K562 (cell line): ENCODE data around the gene KIF9. TPM values are rescaled to one million over a fixed set of nuclear protein-coding genes. Genes with fewer than 3 reads are reported as not detected.
A peak's percentile ranks its signal among the peaks of the same experiment; 100 is the strongest.

Experiments used
- ATAC-seq: fragments of 200-7000 bp; cut with Tn5 transposase; 3 replicates; pipeline ENCODE4 v1.9.1; 2020; ENCODE audit warnings: moderate library complexity
- BruUV-seq: library from RNA; stranded (reverse); fragments of 400-500 nt; replicated peaks from 2 replicates; lab custom pipeline; 2021; lab: Mats Ljungman, UMichigan
- CTCF ChIA-PET: fragments of 300-600 bp; formaldehyde crosslinking; extraction: SDS; loops from one replicate; lab custom pipeline; 2021; ENCODE audit warnings: low intra/inter-chr PET ratio; lab: Yijun Ruan, JAX
- POLR2A ChIA-PET: fragments of 300-600, 350-650 bp; sonication (Branson Sonifier 250); formaldehyde crosslinking; extraction: SDS; loops from one replicate; lab custom pipeline; 2021; ENCODE audit warnings: antibody characterized with exemption, inconsistent platforms; lab: Yijun Ruan, JAX
- DNase-seq, 4 experiments: peaks; one replicate each; pipeline versions ENCODE4 v3.0.0 to v3.0.0-alpha.2; 2011 to 2018; ENCODE audit warnings: low spot score in 3 of 4, mixed read lengths in 3 of 4; ENCODE audit errors: extremely low read depth in 1 of 4
- FAIRE-seq: peaks from 2 replicates; lab custom pipeline; 2011; peaks lifted over from hg19 to GRCh38; lab: Jason Lieb, UNC
- H2AFZ ChIP-seq: 2 replicates; pipeline ENCODE4 v1.6.0; 2011; ENCODE audit warnings: low read depth, low read length, control low read depth, inconsistent platforms
- H3K27ac ChIP-seq: fragments of 200-600 bp; 3 replicates; pipeline ENCODE4 v1.8.0; 2011; ENCODE audit warnings: low read depth, mild to moderate bottlenecking, control low read depth, inconsistent platforms, low read length, moderate library complexity, mixed read lengths; ENCODE audit errors: extremely low read depth
- H3K27me3 ChIP-seq, 2 experiments: fragments of 300-600 bp in 1 of 2; 2 replicates in 1 of 2; 3 replicates in 1 of 2; pipeline versions ENCODE4 v1.6.0 to v1.8.0; 2011; ENCODE audit warnings: inconsistent platforms in 2 of 2, low read length in 2 of 2, mild to moderate bottlenecking in 1 of 2, mixed read lengths in 1 of 2, moderate library complexity in 1 of 2; ENCODE audit not compliant: control insufficient read depth in 2 of 2, insufficient read depth in 2 of 2
- H3K36me3 ChIP-seq: fragments of 300-600 bp; 3 replicates; pipeline ENCODE4 v1.8.0; 2011; ENCODE audit warnings: mild to moderate bottlenecking, low read length, inconsistent platforms; ENCODE audit not compliant: control insufficient read depth, insufficient read depth
- H3K4me1 ChIP-seq, 2 experiments: fragments of 200-600 bp in 1 of 2; replicated peaks in 1 of 2; 2 replicates in 1 of 2; 3 replicates in 1 of 2; pipeline versions ENCODE4 v1.5.1 to v1.8.0; 2011; ENCODE audit warnings: inconsistent platforms in 2 of 2, low read length in 2 of 2, mild to moderate bottlenecking in 1 of 2, mixed read lengths in 1 of 2, moderate library complexity in 1 of 2; ENCODE audit not compliant: control insufficient read depth in 2 of 2, insufficient read depth in 2 of 2
- H3K4me2 ChIP-seq: 2 replicates; pipeline ENCODE4 v1.6.1; 2011; ENCODE audit warnings: low read length, control low read depth, inconsistent platforms, mixed read lengths; ENCODE audit not compliant: insufficient read depth
- H3K4me3 ChIP-seq: fragments of 200-600 bp; sonication (generic), shearing (Covaris generic); 2 replicates; pipeline ENCODE4 v1.5.1; 2016; ENCODE audit warnings: control low read depth, inconsistent platforms
- H3K79me2 ChIP-seq: fragments of 200-600 bp; 3 replicates; pipeline ENCODE4 v1.8.0; 2011; ENCODE audit warnings: low read length, inconsistent platforms; ENCODE audit not compliant: control insufficient read depth, insufficient read depth
- H3K9ac ChIP-seq, 2 experiments: 2 replicates each; pipeline versions ENCODE4 v1.6.0 to v1.6.1; 2011; ENCODE audit warnings: low read depth in 2 of 2, low read length in 2 of 2, control low read depth in 1 of 2, inconsistent platforms in 1 of 2, mild to moderate bottlenecking in 1 of 2, mixed read lengths in 1 of 2; ENCODE audit not compliant: insufficient read depth in 1 of 2
- H3K9me1 ChIP-seq: one replicate; pipeline ENCODE4 v1.6.0; 2011; ENCODE audit warnings: inconsistent platforms, mild to moderate bottlenecking, low read length, moderate library complexity; ENCODE audit not compliant: control insufficient read depth, insufficient read depth
- H3K9me3 ChIP-seq: replicated peaks from 2 replicates; pipeline ENCODE4 v1.5.1; 2011; ENCODE audit warnings: low read depth, low read length, inconsistent platforms; ENCODE audit not compliant: control insufficient read depth, insufficient read depth
- H4K20me1 ChIP-seq: replicated peaks from 2 replicates; pipeline ENCODE4 v1.6.1; 2011; ENCODE audit warnings: low read length, inconsistent platforms, mixed read lengths; ENCODE audit not compliant: control insufficient read depth, insufficient read depth
- ARID1B ChIP-seq: fragments of 450-650 bp; IDR thresholded peaks from 2 replicates; pipeline ENCODE4 v1.6.1; 2016; ENCODE audit warnings: antibody characterized with exemption, mild to moderate bottlenecking, inconsistent platforms
- ATF3 ChIP-seq, 2 experiments: fragments of 450-650 bp in 1 of 2; sonication (generic) in 1 of 2; formaldehyde crosslinking in 1 of 2; IDR thresholded peaks in 1 of 2; conservative IDR thresholded peaks in 1 of 2; 2 replicates each; pipeline versions ENCODE4 v1.6.1 to v1.8.1; 2016 to 2023; ENCODE audit warnings: mild to moderate bottlenecking in 2 of 2, moderate library complexity in 2 of 2, inconsistent platforms in 1 of 2, missing genetic modification reagents in 1 of 2
- FOSL1 ChIP-seq: fragments of 200-800 bp; sonication (Bioruptor generic); conservative IDR thresholded peaks from 2 replicates; pipeline ENCODE4 v1.6.1; 2016; ENCODE audit warnings: missing genetic modification characterization, missing compliant biosample characterization
- FOXA3 ChIP-seq, 2 experiments: fragments of 450-650 bp in 1 of 2; sonication (generic) in 1 of 2; formaldehyde crosslinking; IDR thresholded peaks in 1 of 2; conservative IDR thresholded peaks in 1 of 2; 2 replicates each; pipeline versions ENCODE4 v1.4.0 to v1.8.0; 2020 to 2022; ENCODE audit warnings: mild to moderate bottlenecking in 2 of 2, missing genetic modification reagents in 1 of 2
- MAZ ChIP-seq, 2 experiments: fragments of 450-650 bp in 1 of 2; sonication (generic) in 1 of 2; formaldehyde crosslinking; IDR thresholded peaks in 1 of 2; conservative IDR thresholded peaks in 1 of 2; 2 replicates each; pipeline versions ENCODE4 v1.4.0 to v1.5.0; 2020; ENCODE audit warnings: mild to moderate bottlenecking in 1 of 2, missing genetic modification reagents in 1 of 2
- MEIS2 ChIP-seq: fragments of 450-650 bp; IDR thresholded peaks from 2 replicates; pipeline ENCODE4 v1.6.1; 2014; ENCODE audit warnings: mild to moderate bottlenecking; ENCODE audit not compliant: partially characterized antibody
- ZFP36 ChIP-seq: fragments of 150-350 bp; IDR thresholded peaks from 2 replicates; pipeline ENCODE4 v1.6.1; 2018; ENCODE audit warnings: low read length, low read depth; ENCODE audit not compliant: partially characterized antibody
- WGBS: fragments of 100-300 bp; shearing (Covaris generic); methylation state at CpG from one replicate; pipeline ENCODE4 v1.1.6; 2016; ENCODE audit warnings: low coverage, mixed read lengths; ENCODE audit not compliant: insufficient coverage; ENCODE audit errors: missing lambda C conversion rate; 5-methylcytosine and 5-hydroxymethylcytosine counted together
- in situ Hi-C: fragments of 300-500 bp; cut with MboI; formaldehyde crosslinking; loops from 4 replicates; pipeline ENCODE4 v1.15.0; 2018; ENCODE audit warnings: inconsistent platforms, mixed read lengths
- intact Hi-C: fragments of 100-400 bp; cut with micrococcal nuclease; formaldehyde crosslinking; loops from 2 replicates; pipeline ENCODE4 v1.14.2; 2022
- polyA plus RNA-seq, 8 experiments: library from polyadenylated mRNA; depleted of rRNA in 4 of 8; stranded (reverse) in 5 of 8; unstranded in 3 of 8; fragments of >200 nt; fragmentation: Nextera tagmentation in 2 of 8; fragmentation: Illumina TruSeq in 1 of 8; extraction: Ambion mirVana in 2 of 8; extraction: Trizol in 1 of 8; gene quantifications; 2 replicates each; pipeline versions ENCODE4 v1.2.1 to v1.2.3, GENCODE V29; 2011 to 2014; ENCODE audit warnings: inconsistent platforms in 1 of 8, missing spikeins in 1 of 8
- total RNA-seq, 7 experiments: library from RNA; depleted of rRNA in 6 of 7; stranded (reverse); fragments of >200 nt in 6 of 7; fragmentation: Illumina TruSeq in 2 of 7; extraction: Trizol in 2 of 7; gene quantifications; 2 replicates each; pipeline versions ENCODE4 v1.2.1 to v1.2.3, GENCODE V29; 2011 to 2021; ENCODE audit warnings: low replicate concordance in 1 of 7

The KIF9 gene
- total and polyA plus RNA-seq, 9 of the 15 experiments (the other 6 are each of a cell fraction or from before 2014, with no cell fraction given): 16.9 to 56.9 (median 25.0) TPM

DNA sequence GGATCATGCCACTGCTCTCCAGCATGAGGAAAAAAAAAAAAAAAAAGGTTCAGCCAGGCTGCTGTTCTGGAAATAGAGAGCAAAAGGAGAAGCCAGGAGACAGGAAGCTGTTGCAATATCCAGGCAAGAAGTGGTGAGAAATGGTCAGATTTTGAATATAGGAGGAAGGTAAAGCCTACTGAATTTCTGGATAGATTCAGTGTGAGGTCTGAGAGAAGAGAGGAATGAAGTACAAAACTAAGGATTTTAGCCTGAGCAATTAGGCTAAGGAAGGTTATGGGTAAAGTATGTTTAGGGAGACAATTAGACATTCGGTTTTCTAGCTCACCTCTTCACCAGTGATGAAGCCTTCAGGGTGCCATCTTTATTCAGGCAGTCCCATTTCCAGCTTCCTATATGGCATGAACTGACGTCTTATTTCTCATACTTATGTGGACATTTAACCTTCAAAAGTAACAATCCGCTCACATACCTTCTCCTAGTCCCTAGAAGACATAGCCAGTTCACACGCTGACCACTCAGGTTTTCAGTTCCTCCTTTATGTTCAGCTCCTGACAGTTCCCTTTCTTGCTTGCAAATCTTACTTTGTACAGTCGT, 57.2 kb downstream of the KIF9 start (continued):
- no peak for TF ChIP-seq ZFP36
- TF ChIP-seq, all 486 proteins: peak for 60

DNA sequence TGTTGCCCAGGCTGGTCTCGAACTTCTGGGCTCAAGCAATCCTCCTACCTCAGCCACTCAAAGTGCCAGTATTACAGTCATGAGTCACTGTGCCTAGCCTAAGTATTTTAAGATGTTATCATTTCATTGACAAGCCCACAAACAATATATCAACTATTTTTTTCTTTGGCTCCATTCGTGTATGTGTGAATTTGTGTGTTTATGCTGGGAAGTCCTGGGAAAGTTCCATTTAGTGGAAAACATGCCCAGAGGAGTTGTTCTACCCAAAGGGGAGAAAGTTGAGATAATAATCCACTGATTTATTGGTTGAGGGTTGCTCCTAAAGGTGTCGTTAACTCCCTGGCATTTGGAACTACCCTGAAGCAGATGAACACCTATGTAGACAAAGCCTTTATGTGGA, 58.8 kb downstream of the KIF9 start:
- DNase-seq (no peak), FAIRE-seq (no peak), ATAC-seq (no peak)
- BruUV-seq: no TSS peak
- Histone ChIP-seq H3K9me3 (no peaks in the 10 kb centered on the region), H3K9ac (no peak overlapping the region), H3K4me1 (peaks cover 0 to 6% of the 10 kb centered on the region in 2 experiments; a peak in 3 of 5 replicates), H3K4me2 (no peak overlapping the region), H3K36me3 (no peaks in the 10 kb centered on the region), H3K27ac (no peak overlapping the region), H3K79me2 (no peaks in the 10 kb centered on the region), H3K9me1 (no peaks in the 10 kb centered on the region), H3K27me3 (no peaks in the 10 kb centered on the region), H3K4me3 (no peak overlapping the region), H2AFZ (no peak overlapping the region), H4K20me1 (no peaks in the 10 kb centered on the region; the same call in 1 of the 2 replicates)
- intact Hi-C loops (no loop called here), in situ Hi-C loops (no loop called here)
- 0 out of 2 replicates have a peak, but pooled peaks have one; percentile 23 for TF ChIP-seq ATF3 (IDR thresholded peaks at IDR 0.05)
- no peak for TF ChIP-seq ATF3 (CRISPR knock-in tag; conservative IDR thresholded peaks at IDR 0.05)
- TF ChIP-seq FOSL1 (tag): 0 out of 2 replicates have a peak, but pooled peaks have one; percentile 19
- TF ChIP-seq FOXA3 (CRISPR knock-in tag; conservative IDR thresholded peaks at IDR 0.05 in 1 of 2, IDR thresholded peaks at IDR 0.05 in 1 of 2): no peak
- TF ChIP-seq MAZ (CRISPR knock-in tag; conservative IDR thresholded peaks at IDR 0.05 in 1 of 2, IDR thresholded peaks at IDR 0.05 in 1 of 2): peak in 1 of 2 experiments; percentile 33; a peak in 1 of 4 replicates
- peak; percentile 61 for TF ChIP-seq MEIS2
- TF ChIP-seq ARID1B: peak; percentile 13; the same call in 1 of the 2 replicates
- WGBS: 31% methylated on average over 3 of the region's 3 CpGs
- ChIA-PET CTCF (no interaction called here), POLR2A (no interaction called here)
